Thoracic aorta (tissue), 2 donors: Measurements from ENCODE around the gene FNIP2. TPM values are rescaled to one million over a fixed set of nuclear protein-coding genes. Genes with fewer than 3 reads are reported as not detected.
"Not testable (repeated sequence)": the region's sequence is repeated elsewhere in the genome, so short reads cannot be mapped to it uniquely, and the experiment has no call there.

Experiments
- ATAC-seq: fragments of 150-250 bp; one replicate; pipeline ENCODE4 v1.8.0; 2017; ENCODE audit warnings: low read depth; ENCODE audit not compliant: insufficient number of reproducible peaks, low FRiP score
- DNase-seq: peaks from one replicate; pipeline ENCODE4 v3.0.0-alpha.2; 2020; ENCODE audit warnings: low spot score
- H3K27ac ChIP-seq, 2 donors: fragments of 200-600 bp; sonication (generic); 1 replicate in 1 of 2; 2 replicates in 1 of 2; pipeline ENCODE4 v1.5.1; 2016; ENCODE audit warnings: mild to moderate bottlenecking in 2 of 2, moderate library complexity in 2 of 2
- H3K27me3 ChIP-seq: fragments of 200-600 bp; sonication (generic); replicated peaks from 2 replicates; pipeline ENCODE4 v1.6.0; 2016; ENCODE audit warnings: mild to moderate bottlenecking; ENCODE audit not compliant: insufficient read depth
- H3K36me3 ChIP-seq: fragments of 200-600 bp; sonication (generic); one replicate; pipeline ENCODE4 v1.5.1; 2016
- H3K4me1 ChIP-seq, 2 donors: fragments of 200-600 bp; sonication (generic); 1 replicate in 1 of 2; 2 replicates in 1 of 2; pipeline versions ENCODE4 v1.5.1 to v1.6.0; 2016; ENCODE audit warnings: low read depth in 2 of 2, mild to moderate bottlenecking in 1 of 2; ENCODE audit not compliant: control insufficient read depth in 1 of 2
- H3K4me3 ChIP-seq: fragments of 200-600 bp; sonication (generic); 2 replicates; pipeline ENCODE4 v1.5.1; 2016; ENCODE audit warnings: mild to moderate bottlenecking
- H3K9me3 ChIP-seq: fragments of 200-600 bp; sonication (generic); 2 replicates; pipeline ENCODE4 v1.5.1; 2016
- total RNA-seq, 2 donors: library from RNA; depleted of rRNA; stranded (reverse); fragments of >200 nt; gene quantifications; one replicate each; pipeline versions ENCODE4 v1.1.0 to v1.2.3, GENCODE V29; 2016
- TF ChIP-seq, protein P1 (sequence below): fragments of 200-600 bp; sonication (generic); IDR thresholded peaks from one replicate; pipeline ENCODE4 v1.5.1; 2019; ENCODE audit warnings: antibody characterized with exemption

The FNIP2 gene
- total RNA-seq, 2 donors from 2014 or later = 47.9 to 121 TPM

GRCh38 chr4:158871335-158871724, 102.5 kb downstream of the FNIP2 start:
- Histone ChIP-seq H3K4me3 (no peak overlapping the region), H3K27ac (peak overlapping the region; percentile 4 to 31), H3K4me1 (peaks cover 28 to 60% of the 10 kb centered on the region in 2 donors), H3K9me3 (no peaks in the 10 kb centered on the region), H3K36me3 (peaks cover 12% of the 10 kb centered on the region), H3K27me3 (no peaks in the 10 kb centered on the region)
- no peak for DNase-seq
- ATAC-seq = no peak
- TF ChIP-seq, protein P1, sequence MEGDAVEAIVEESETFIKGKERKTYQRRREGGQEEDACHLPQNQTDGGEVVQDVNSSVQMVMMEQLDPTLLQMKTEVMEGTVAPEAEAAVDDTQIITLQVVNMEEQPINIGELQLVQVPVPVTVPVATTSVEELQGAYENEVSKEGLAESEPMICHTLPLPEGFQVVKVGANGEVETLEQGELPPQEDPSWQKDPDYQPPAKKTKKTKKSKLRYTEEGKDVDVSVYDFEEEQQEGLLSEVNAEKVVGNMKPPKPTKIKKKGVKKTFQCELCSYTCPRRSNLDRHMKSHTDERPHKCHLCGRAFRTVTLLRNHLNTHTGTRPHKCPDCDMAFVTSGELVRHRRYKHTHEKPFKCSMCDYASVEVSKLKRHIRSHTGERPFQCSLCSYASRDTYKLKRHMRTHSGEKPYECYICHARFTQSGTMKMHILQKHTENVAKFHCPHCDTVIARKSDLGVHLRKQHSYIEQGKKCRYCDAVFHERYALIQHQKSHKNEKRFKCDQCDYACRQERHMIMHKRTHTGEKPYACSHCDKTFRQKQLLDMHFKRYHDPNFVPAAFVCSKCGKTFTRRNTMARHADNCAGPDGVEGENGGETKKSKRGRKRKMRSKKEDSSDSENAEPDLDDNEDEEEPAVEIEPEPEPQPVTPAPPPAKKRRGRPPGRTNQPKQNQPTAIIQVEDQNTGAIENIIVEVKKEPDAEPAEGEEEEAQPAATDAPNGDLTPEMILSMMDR = no peak

DNA sequence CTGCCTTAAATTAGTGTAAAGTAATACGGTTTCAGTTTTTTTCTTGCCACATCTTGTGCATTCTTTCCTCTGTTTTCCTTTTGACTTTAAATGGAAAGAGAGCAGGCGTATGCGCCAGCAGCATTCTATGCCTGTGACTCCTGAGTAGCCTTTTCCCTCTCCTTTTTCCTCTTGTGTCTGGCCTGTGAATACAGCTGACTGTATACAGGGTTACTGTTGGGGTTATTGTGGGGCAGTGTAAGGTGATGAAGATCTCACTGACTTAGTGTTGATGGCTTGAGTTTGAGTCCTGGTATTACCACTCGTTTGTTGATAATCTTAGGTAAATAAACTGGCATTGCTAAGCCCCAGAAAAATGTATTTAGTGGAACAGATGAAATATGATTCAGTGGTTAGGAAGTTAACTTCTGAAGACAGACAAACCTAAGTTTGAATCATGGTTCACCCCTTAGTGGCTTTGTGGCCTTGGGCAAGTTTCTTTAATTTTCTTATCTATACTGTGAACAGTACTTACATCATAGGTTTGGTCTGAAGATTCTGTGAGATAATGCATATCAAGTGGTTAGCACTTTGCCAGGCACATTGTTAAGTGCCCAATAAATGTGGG, 105.1 kb downstream of the FNIP2 start:
- ATAC-seq (peak; percentile 72), DNase-seq (no peak)
- TF ChIP-seq, protein P1 = no peak
- peaks cover 10% of the 10 kb centered on the region for H3K36me3 ChIP-seq
- peaks cover 28 to 58% of the 10 kb centered on the region in 2 donors for H3K4me1 ChIP-seq
- H3K9me3 ChIP-seq = no peaks in the 10 kb centered on the region
- H3K27ac ChIP-seq = peak overlapping the region; percentile 47 to 56
- peak overlapping the region; percentile 10 for H3K4me3 ChIP-seq
- H3K27me3 ChIP-seq = no peaks in the 10 kb centered on the region

- TF ChIP-seq, protein P1 = no peak
- no peaks in the 10 kb centered on the region for H3K27me3 ChIP-seq
- DNase-seq (no peak), ATAC-seq (no peak)
- no peaks in the 10 kb centered on the region for H3K9me3 ChIP-seq
- H3K27ac ChIP-seq = no peak overlapping the region
- H3K4me1 ChIP-seq = peaks cover 21 to 47% of the 10 kb centered on the region in 2 donors
- H3K4me3 ChIP-seq = no peak overlapping the region
- H3K36me3 ChIP-seq = peaks cover 7% of the 10 kb centered on the region
Measured at GRCh38 chr4:158875026-158875425, 106.2 kb downstream of the FNIP2 start.

- Histone ChIP-seq H3K4me3 (no peak overlapping the region), H3K27ac (no peak overlapping the region), H3K9me3 (no peaks in the 10 kb centered on the region), H3K36me3 (peaks cover 7% of the 10 kb centered on the region), H3K4me1 (peaks cover 16 to 43% of the 10 kb centered on the region in 2 donors), H3K27me3 (no peaks in the 10 kb centered on the region)
- ATAC-seq (no peak), DNase-seq (no peak)
- TF ChIP-seq, protein P1 = no peak
Measured at GRCh38 chr4:158875455-158875854, 106.6 kb downstream of the FNIP2 start.

- Histone ChIP-seq H3K4me3 (no peak overlapping the region), H3K4me1 (peaks cover 9 to 26% of the 10 kb centered on the region in 2 donors), H3K27ac (no peak overlapping the region), H3K9me3 (no peaks in the 10 kb centered on the region), H3K27me3 (no peaks in the 10 kb centered on the region), H3K36me3 (peaks cover 7% of the 10 kb centered on the region)
- TF ChIP-seq, protein P1 = no peak
- ATAC-seq = no peak
- DNase-seq = no peak
Measured at GRCh38 chr4:158877069-158877468, 108.2 kb downstream of the FNIP2 start.

DNA sequence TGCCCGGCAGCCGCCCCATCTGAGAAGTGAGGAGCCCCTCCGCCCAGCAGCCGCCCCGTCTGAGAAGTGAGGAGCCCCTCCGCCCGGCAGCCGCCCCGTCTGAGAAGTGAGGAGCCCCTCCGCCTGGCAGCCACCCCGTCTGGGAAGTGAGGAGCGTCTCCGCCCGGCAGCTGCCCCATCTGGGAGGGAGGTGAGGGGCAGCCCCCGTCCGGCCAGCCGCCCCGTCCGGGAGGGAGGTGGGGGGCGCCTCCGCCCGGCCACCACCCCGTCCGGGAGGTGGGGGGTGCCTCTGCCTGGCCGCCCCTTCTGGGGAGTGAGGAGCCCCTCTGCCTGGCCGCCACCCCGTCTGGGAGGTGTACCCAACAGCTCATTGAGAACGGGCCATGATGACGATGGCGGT, 113.3 kb downstream of the FNIP2 start:
- not testable (repeated sequence) for H3K27me3 ChIP-seq

More for the DNA sequence above, 113.3 kb downstream of the FNIP2 start:
- DNase-seq, H3K36me3 ChIP-seq, H3K27ac ChIP-seq, H3K9me3 ChIP-seq, ATAC-seq, H3K4me3 ChIP-seq: not testable (repeated sequence)
- peaks cover 0 to 11% of the 10 kb centered on the region in 2 donors for H3K4me1 ChIP-seq
